ENCODE data around the gene ERI3.

DNA sequence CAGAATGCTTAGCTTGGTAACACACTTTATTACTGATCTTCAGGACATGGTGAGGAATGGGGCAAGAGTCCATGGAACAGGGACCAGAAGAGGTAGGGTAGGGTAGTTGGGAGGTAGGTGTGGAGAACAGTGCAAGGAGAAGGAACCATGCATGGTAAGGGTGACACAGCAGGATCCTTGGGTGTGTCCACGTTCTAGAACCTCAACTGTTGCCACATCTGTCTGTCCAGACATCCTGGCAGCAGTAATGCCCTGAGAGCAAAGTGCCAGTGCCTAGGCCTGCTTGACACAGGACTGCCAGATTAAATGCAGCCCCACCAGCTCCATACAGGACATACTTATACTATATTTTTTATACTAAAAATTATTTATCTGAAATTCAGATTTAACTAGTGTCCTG, 127.8 kb downstream of the ERI3 start:
- no peak for TF ChIP-seq TAF1 (IDR thresholded peaks at IDR 0.05; ENCODE audit: low read depth)
- TF ChIP-seq EP300 (IDR thresholded peaks at IDR 0.05; ENCODE audit: borderline replicate concordance): no peak
- no peak for TF ChIP-seq MAX (IDR thresholded peaks at IDR 0.05)
- TF ChIP-seq RAD21 (IDR thresholded peaks at IDR 0.05; ENCODE audit: low read depth): no peak
- TF ChIP-seq NFIC (IDR thresholded peaks at IDR 0.05): no peak
- no peak for TF ChIP-seq CEBPB (IDR thresholded peaks at IDR 0.05)
- TF ChIP-seq, protein P1, sequence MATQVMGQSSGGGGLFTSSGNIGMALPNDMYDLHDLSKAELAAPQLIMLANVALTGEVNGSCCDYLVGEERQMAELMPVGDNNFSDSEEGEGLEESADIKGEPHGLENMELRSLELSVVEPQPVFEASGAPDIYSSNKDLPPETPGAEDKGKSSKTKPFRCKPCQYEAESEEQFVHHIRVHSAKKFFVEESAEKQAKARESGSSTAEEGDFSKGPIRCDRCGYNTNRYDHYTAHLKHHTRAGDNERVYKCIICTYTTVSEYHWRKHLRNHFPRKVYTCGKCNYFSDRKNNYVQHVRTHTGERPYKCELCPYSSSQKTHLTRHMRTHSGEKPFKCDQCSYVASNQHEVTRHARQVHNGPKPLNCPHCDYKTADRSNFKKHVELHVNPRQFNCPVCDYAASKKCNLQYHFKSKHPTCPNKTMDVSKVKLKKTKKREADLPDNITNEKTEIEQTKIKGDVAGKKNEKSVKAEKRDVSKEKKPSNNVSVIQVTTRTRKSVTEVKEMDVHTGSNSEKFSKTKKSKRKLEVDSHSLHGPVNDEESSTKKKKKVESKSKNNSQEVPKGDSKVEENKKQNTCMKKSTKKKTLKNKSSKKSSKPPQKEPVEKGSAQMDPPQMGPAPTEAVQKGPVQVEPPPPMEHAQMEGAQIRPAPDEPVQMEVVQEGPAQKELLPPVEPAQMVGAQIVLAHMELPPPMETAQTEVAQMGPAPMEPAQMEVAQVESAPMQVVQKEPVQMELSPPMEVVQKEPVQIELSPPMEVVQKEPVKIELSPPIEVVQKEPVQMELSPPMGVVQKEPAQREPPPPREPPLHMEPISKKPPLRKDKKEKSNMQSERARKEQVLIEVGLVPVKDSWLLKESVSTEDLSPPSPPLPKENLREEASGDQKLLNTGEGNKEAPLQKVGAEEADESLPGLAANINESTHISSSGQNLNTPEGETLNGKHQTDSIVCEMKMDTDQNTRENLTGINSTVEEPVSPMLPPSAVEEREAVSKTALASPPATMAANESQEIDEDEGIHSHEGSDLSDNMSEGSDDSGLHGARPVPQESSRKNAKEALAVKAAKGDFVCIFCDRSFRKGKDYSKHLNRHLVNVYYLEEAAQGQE (IDR thresholded peaks at IDR 0.05; ENCODE audit: low read depth): no peak
- TF ChIP-seq YY1 (IDR thresholded peaks at IDR 0.05; ENCODE audit: low read depth): no peak

Data from Ishikawa (cell line).